K562 (cell line): ENCODE data around the gene NTPCR. TPM values are rescaled to one million over a fixed set of nuclear protein-coding genes. Genes with fewer than 3 reads are reported as not detected.

Experiments used
- ADNP ChIP-seq: fragments of 200-800 bp; sonication (Bioruptor generic); IDR thresholded peaks from 2 replicates; pipeline ENCODE4 v1.6.1; 2016; ENCODE audit warnings: missing genetic modification characterization, missing compliant biosample characterization
- CBX1 ChIP-seq: sonication (generic); IDR thresholded peaks from 2 replicates; pipeline ENCODE4 v1.6.1; 2016; ENCODE audit warnings: antibody characterized with exemption, low read depth, mild to moderate bottlenecking
- CC2D1A ChIP-seq: fragments of 450-650 bp; IDR thresholded peaks from 2 replicates; pipeline ENCODE4 v1.6.1; 2017; ENCODE audit warnings: mild to moderate bottlenecking
- CHD2 ChIP-seq: IDR thresholded peaks from 2 replicates; pipeline ENCODE4 v1.6.1; 2011; ENCODE audit warnings: low read depth, low read length
- CXXC5 ChIP-seq: fragments of 250-450 bp; sonication (Bioruptor Pico); IDR thresholded peaks from 2 replicates; pipeline ENCODE4 v1.8.0; 2022; ENCODE audit warnings: inconsistent platforms, mild to moderate bottlenecking, moderate library complexity
- EP300 ChIP-seq: IDR thresholded peaks from 2 replicates; pipeline ENCODE4 v1.6.1; 2012; ENCODE audit warnings: low read length, improper control_type of control experiment
- ESRRB ChIP-seq: fragments of 250-450 bp; sonication (Bioruptor Pico); IDR thresholded peaks from 2 replicates; pipeline ENCODE4 v1.5.0; 2020; ENCODE audit warnings: mild to moderate bottlenecking, moderate library complexity, borderline replicate concordance
- ETV6 ChIP-seq, 3 experiments: fragments of 150-350 bp in 1 of 3; sonication (generic) in 1 of 3; formaldehyde crosslinking in 1 of 3; IDR thresholded peaks; 2 replicates each; pipeline versions ENCODE4 v1.6.1 to v1.8.0; 2014 to 2022; ENCODE audit warnings: borderline replicate concordance in 2 of 3, low read depth in 2 of 3, antibody characterized with exemption in 1 of 3, low read length in 1 of 3, mild to moderate bottlenecking in 1 of 3, missing genetic modification reagents in 1 of 3
- EZH2 ChIP-seq: IDR thresholded peaks from 2 replicates; pipeline ENCODE4 v1.6.1; 2012; ENCODE audit warnings: low read depth, mild to moderate bottlenecking, inconsistent platforms, low read length, borderline replicate concordance
- FOXK1 ChIP-seq: sonication (generic); formaldehyde crosslinking; IDR thresholded peaks from 2 replicates; pipeline ENCODE4 v1.8.0; 2022; ENCODE audit warnings: missing genetic modification reagents, mild to moderate bottlenecking, borderline replicate concordance
- KDM1A ChIP-seq, 2 experiments: fragments of 450-650 bp; IDR thresholded peaks; 2 replicates each; pipeline ENCODE4 v1.6.1; 2016; ENCODE audit warnings: mild to moderate bottlenecking in 2 of 2
- KLF16 ChIP-seq: IDR thresholded peaks from 2 replicates; pipeline ENCODE4 v1.6.1; 2016; ENCODE audit warnings: antibody characterized with exemption
- MEIS2 ChIP-seq: fragments of 450-650 bp; IDR thresholded peaks from 2 replicates; pipeline ENCODE4 v1.6.1; 2014; ENCODE audit warnings: mild to moderate bottlenecking; ENCODE audit not compliant: partially characterized antibody
- MTF1 ChIP-seq: fragments of 250-450 bp; sonication (Bioruptor Pico); IDR thresholded peaks from 2 replicates; pipeline ENCODE4 v1.9.0; 2021; ENCODE audit warnings: moderate library complexity, mild to moderate bottlenecking, inconsistent platforms, borderline replicate concordance
- MXI1 ChIP-seq: IDR thresholded peaks from 2 replicates; pipeline ENCODE4 v1.6.1; 2011; ENCODE audit warnings: low read depth, mild to moderate bottlenecking, improper control_type of control experiment, low read length
- PHB ChIP-seq: fragments of 250-450 bp; sonication (Bioruptor Pico); IDR thresholded peaks from 2 replicates; pipeline ENCODE4 v1.5.0; 2021
- SETDB1 ChIP-seq: IDR thresholded peaks from one replicate; pipeline ENCODE4 v1.6.1; 2012; ENCODE audit warnings: low read length, control low read depth, inconsistent platforms
- SMARCE1 ChIP-seq: fragments of 450-650 bp; IDR thresholded peaks from 2 replicates; pipeline ENCODE4 v1.7.1; 2016; ENCODE audit warnings: mild to moderate bottlenecking
- TCF7 ChIP-seq: sonication (generic); IDR thresholded peaks from 2 replicates; pipeline ENCODE4 v1.6.1; 2016; ENCODE audit warnings: antibody characterized with exemption, borderline replicate concordance
- TEAD1 ChIP-seq, 2 experiments: fragments of 450-650 bp in 1 of 2; sonication (generic) in 1 of 2; formaldehyde crosslinking; IDR thresholded peaks; 2 replicates each; pipeline versions ENCODE4 v1.4.0 to v1.8.0; 2020 to 2022; ENCODE audit warnings: mild to moderate bottlenecking in 2 of 2, missing genetic modification reagents in 1 of 2
- ZBTB5 ChIP-seq: fragments of 450-650 bp; IDR thresholded peaks from 2 replicates; pipeline ENCODE4 v1.6.1; 2017; ENCODE audit warnings: antibody characterized with exemption
- ZFP36 ChIP-seq: fragments of 150-350 bp; IDR thresholded peaks from 2 replicates; pipeline ENCODE4 v1.6.1; 2018; ENCODE audit warnings: low read length, low read depth; ENCODE audit not compliant: partially characterized antibody
- ZNF134 ChIP-seq: fragments of 250-450 bp; sonication (Bioruptor Pico); conservative IDR thresholded peaks from 2 replicates; pipeline ENCODE4 v1.4.0; 2020
- ZNF165 ChIP-seq: fragments of 250-450 bp; sonication (Bioruptor Pico); IDR thresholded peaks from 2 replicates; pipeline ENCODE4 v1.4.0; 2020; ENCODE audit warnings: borderline replicate concordance
- polyA plus RNA-seq, 8 experiments: library from polyadenylated mRNA; depleted of rRNA in 4 of 8; stranded (reverse) in 5 of 8; unstranded in 3 of 8; fragments of >200 nt; fragmentation: Nextera tagmentation in 2 of 8; fragmentation: Illumina TruSeq in 1 of 8; extraction: Ambion mirVana in 2 of 8; extraction: Trizol in 1 of 8; gene quantifications; 2 replicates each; pipeline versions ENCODE4 v1.2.1 to v1.2.3, GENCODE V29; 2011 to 2014; ENCODE audit warnings: inconsistent platforms in 1 of 8, missing spikeins in 1 of 8
- total RNA-seq, 7 experiments: library from RNA; depleted of rRNA in 6 of 7; stranded (reverse); fragments of >200 nt in 6 of 7; fragmentation: Illumina TruSeq in 2 of 7; extraction: Trizol in 2 of 7; gene quantifications; 2 replicates each; pipeline versions ENCODE4 v1.2.1 to v1.2.3, GENCODE V29; 2011 to 2021; ENCODE audit warnings: low replicate concordance in 1 of 7
- TF ChIP-seq, protein P1 (sequence below): fragments of 450-650 bp; IDR thresholded peaks from 2 replicates; pipeline ENCODE4 v1.7.1; 2018; ENCODE audit warnings: mild to moderate bottlenecking, low read depth; ENCODE audit not compliant: partially characterized antibody

The NTPCR gene
- total and polyA plus RNA-seq, 9 of the 15 experiments (the other 6 are each of a cell fraction or from before 2014, with no cell fraction given) = 19.3 to 105 (median 48.8) TPM

DNA sequence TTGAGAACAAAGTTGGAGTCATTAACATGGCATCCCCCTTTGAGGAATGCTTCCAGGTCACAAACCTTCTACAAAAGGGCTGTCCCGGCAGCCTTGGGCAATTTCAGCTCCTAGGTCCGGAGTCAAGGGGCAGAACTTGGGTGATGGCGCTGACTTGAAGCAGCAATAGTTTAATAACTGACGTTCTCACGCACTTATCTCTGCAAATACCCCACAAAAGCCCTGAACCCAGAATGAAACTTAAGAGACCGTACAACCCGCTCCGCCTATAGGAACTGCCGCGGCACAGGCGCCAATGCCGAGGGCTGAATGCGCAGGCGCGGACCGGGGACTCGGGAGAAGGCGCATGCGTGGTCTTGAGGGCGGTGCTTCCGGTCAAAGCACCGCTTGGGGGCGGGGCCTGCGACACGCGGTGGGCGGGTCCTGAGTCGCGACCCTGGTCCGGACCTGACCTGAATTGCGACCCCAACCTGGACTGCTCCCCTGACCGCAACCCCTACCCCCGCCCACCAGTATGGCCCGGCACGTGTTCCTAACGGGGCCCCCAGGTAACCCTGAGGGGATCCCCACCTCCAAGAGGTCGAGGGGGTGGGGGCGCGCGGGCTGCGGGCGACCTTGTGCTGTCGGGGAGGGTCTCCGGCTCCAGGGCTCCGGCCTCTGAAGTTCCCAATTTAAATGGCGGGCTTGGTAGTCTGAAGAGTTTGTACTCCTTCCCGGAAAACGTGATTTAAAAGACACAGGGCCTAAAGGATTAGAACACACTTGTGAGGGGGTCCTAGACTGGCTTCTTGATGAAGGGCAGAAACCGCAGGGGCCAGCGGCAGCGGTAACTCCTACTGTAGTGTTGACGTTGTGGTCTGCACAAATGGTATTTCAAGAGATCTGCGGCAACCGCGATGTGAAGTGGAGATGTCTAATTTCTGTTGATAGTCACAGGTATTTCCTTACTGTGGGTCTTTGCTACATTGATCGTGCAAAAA lies at the start of gene NTPCR (continued):
- no peak for TF ChIP-seq ZBTB5
- no peak for TF ChIP-seq CHD2
- no peak for TF ChIP-seq SETDB1
- TF ChIP-seq TEAD1 (CRISPR knock-in tag; IDR thresholded peaks at IDR 0.05) = peak in 1 of 2 experiments; percentile 53; a peak in 1 of 4 replicates
- no peak for TF ChIP-seq ZNF134 (CRISPR knock-in tag)
- TF ChIP-seq PHB (CRISPR knock-in tag) = no peak
- TF ChIP-seq KLF16 = no peak
- no peak for TF ChIP-seq FOXK1
- TF ChIP-seq ADNP = no peak
- TF ChIP-seq ETV6 (IDR thresholded peaks at IDR 0.05; ENCODE audit: borderline replicate concordance in 1 of 2, low read depth in 2 of 2, low read length in 1 of 2) = no peak
- no peak for TF ChIP-seq ETV6 (CRISPR knock-in tag; IDR thresholded peaks at IDR 0.05; ENCODE audit: borderline replicate concordance)
- no peak for TF ChIP-seq CC2D1A
- no peak for TF ChIP-seq EP300
- TF ChIP-seq SMARCE1 = no peak
- TF ChIP-seq EZH2 = no peak
- no peak for TF ChIP-seq ZFP36
- TF ChIP-seq CBX1 = no peak; the same call in 1 of the 2 replicates
- TF ChIP-seq CXXC5 (CRISPR knock-in tag) = peak; percentile 63
- TF ChIP-seq MEIS2 = peak; percentile 56
- TF ChIP-seq, protein P1, sequence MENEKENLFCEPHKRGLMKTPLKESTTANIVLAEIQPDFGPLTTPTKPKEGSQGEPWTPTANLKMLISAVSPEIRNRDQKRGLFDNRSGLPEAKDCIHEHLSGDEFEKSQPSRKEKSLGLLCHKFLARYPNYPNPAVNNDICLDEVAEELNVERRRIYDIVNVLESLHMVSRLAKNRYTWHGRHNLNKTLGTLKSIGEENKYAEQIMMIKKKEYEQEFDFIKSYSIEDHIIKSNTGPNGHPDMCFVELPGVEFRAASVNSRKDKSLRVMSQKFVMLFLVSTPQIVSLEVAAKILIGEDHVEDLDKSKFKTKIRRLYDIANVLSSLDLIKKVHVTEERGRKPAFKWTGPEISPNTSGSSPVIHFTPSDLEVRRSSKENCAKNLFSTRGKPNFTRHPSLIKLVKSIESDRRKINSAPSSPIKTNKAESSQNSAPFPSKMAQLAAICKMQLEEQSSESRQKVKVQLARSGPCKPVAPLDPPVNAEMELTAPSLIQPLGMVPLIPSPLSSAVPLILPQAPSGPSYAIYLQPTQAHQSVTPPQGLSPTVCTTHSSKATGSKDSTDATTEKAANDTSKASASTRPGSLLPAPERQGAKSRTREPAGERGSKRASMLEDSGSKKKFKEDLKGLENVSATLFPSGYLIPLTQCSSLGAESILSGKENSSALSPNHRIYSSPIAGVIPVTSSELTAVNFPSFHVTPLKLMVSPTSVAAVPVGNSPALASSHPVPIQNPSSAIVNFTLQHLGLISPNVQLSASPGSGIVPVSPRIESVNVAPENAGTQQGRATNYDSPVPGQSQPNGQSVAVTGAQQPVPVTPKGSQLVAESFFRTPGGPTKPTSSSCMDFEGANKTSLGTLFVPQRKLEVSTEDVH = no peak
- TF ChIP-seq ZNF165 (CRISPR knock-in tag) = no peak
- TF ChIP-seq TCF7 = no peak
- no peak for TF ChIP-seq KDM1A (IDR thresholded peaks at IDR 0.05)
- no peak for TF ChIP-seq ESRRB (CRISPR knock-in tag)
- TF ChIP-seq MXI1 = no peak
- TF ChIP-seq MTF1 (CRISPR knock-in tag) = no peak
